Fibroblast of gingiva (primary cell): ENCODE measurements around the gene OTC.

Experiments used
- DNase-seq: peaks from one replicate; pipeline ENCODE4 v3.0.0-alpha.2; 2011; ENCODE audit warnings: low read depth

Gene OTC

GRCh38 chrX:38352362-38352761 lies at the start of gene OTC:
Gene OTC, plus strand, starts transcription at chrX:38352604. Its CDS starts 93 bp downstream, at chrX:38352697.
- DNase-seq = no peak

- DNase-seq = no peak
These were observed 48.4 kb upstream of the OTC start for GRCh38 chrX:38304010-38304409.

- peak; percentile 25 for DNase-seq
These were observed 46.4 kb upstream of the OTC start for GRCh38 chrX:38305971-38306370.

GRCh38 chrX:38311743-38312142 lies 40.7 kb upstream of the OTC start:
- DNase-seq = no peak

GRCh38 chrX:38312436-38312835 lies 40.0 kb upstream of the OTC start:
- DNase-seq = peak; percentile 37

- no peak for DNase-seq
These were observed 39.2 kb upstream of the OTC start for GRCh38 chrX:38313190-38313589.

- DNase-seq = no peak
These were observed 37.2 kb upstream of the OTC start for GRCh38 chrX:38315186-38315585.

GRCh38 chrX:38318196-38318595 lies 34.2 kb upstream of the OTC start:
- DNase-seq = no peak

GRCh38 chrX:38318606-38319005 lies 33.8 kb upstream of the OTC start:
- DNase-seq = no peak

- DNase-seq = no peak
These were observed 31.6 kb upstream of the OTC start for GRCh38 chrX:38320819-38321218.

- DNase-seq = no peak
These were observed 26.3 kb upstream of the OTC start for GRCh38 chrX:38326086-38326485.

GRCh38 chrX:38327007-38327774 lies 25.2 kb upstream of the OTC start, which contains the start of gene RPGR:
Gene RPGR, minus strand, starts transcription at chrX:38327509. Its CDS starts 142 bp downstream, at chrX:38327367.
- DNase-seq = peak; percentile 93

- no peak for DNase-seq
These were observed 24.7 kb upstream of the OTC start for GRCh38 chrX:38327775-38328081.

- no peak for DNase-seq
These were observed 19.9 kb upstream of the OTC start for GRCh38 chrX:38332505-38332904.

- DNase-seq = no peak
These were observed 17.0 kb upstream of the OTC start for GRCh38 chrX:38335382-38335781.

GRCh38 chrX:38336538-38337240 lies 15.7 kb upstream of the OTC start:
- no peak for DNase-seq

GRCh38 chrX:38341442-38341841 lies 11.0 kb upstream of the OTC start:
- DNase-seq = no peak

GRCh38 chrX:38342853-38343778 lies 9.3 kb upstream of the OTC start:
- no peak for DNase-seq

- no peak for DNase-seq
These were observed 6.3 kb upstream of the OTC start for GRCh38 chrX:38346150-38346549.

- DNase-seq = peak; percentile 34
These were observed 5.3 kb upstream of the OTC start for GRCh38 chrX:38347136-38347535.

GRCh38 chrX:38351346-38351745 lies 1.1 kb upstream of the OTC start:
- no peak for DNase-seq

- DNase-seq = no peak
These were observed 4.0 kb downstream of the OTC start for GRCh38 chrX:38356401-38356800.
